Activated CD4-positive, alpha-beta T cell treated with anti-CD3 and anti-CD28 coated beads, Interleukin-2, amount 50 U/mL, for 4 hours (primary cell): ENCODE measurements around the gene GRM5.
"Not testable (repeated sequence)": the region's sequence is repeated elsewhere in the genome, so short reads cannot be mapped to it uniquely, and the experiment has no call there.

Experiments
- DNase-seq, 2 experiments: peaks; one replicate each; pipeline ENCODE4 v3.0.0-alpha.2; 2020

GRM5 gene

DNA sequence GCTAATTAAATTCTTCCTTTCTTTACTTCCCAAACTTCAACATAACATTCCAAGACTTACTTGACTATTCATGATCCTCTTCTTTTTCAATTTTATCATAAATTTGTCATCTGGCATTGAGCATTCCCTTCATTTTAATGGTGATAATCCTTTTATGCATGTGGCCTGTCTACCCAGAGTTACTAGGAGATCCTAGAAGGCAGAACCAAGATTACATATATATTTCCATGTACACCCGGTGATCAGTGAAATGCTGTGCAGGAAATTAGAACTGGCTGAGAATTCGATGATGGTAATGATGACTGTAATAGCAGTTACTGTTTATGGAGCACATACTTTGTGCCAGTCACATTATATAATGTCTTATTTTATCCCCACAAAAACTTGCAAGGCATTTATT lies 104.2 kb downstream of the GRM5 start:
- DNase-seq: not testable (repeated sequence)

DNA sequence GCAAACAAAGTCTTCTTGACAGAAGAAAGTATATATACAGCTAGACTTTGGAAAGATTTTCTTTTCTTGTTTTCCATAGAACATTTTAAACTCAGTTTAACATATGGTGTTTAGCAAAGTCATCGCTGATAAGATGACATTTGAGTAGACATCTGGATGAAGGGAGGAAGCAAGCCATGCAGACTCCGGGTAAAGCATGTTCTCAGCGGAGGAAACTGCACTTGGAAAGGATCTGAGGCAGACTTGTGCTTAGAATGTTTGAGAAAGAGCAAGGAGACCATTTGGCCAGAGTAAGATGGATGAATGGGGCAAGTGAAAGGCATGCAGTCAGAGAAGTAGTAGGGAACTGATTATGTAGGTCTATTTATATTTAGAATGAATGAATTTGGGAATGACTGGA lies 105.9 kb downstream of the GRM5 start:
- DNase-seq: not testable (repeated sequence)

DNA sequence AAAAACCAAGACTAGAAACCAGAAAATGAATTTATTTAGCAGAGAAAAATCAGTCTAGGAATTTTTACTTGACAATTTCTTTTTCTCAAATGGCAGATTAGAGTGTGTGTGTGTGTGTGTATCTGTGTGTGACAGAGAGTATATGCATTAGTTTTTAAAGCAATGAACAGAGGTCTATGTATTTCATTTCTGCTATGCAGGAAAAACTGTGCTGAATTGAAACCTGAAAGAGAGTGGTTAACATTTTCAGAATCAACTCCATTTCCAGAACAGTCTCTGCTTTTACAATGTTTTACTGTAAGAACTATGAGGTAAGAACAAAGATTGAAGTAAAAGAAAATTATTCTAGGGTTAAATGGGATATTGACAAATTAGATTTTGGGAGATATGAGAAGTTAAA lies 114.8 kb downstream of the GRM5 start:
- DNase-seq: no peak

DNA sequence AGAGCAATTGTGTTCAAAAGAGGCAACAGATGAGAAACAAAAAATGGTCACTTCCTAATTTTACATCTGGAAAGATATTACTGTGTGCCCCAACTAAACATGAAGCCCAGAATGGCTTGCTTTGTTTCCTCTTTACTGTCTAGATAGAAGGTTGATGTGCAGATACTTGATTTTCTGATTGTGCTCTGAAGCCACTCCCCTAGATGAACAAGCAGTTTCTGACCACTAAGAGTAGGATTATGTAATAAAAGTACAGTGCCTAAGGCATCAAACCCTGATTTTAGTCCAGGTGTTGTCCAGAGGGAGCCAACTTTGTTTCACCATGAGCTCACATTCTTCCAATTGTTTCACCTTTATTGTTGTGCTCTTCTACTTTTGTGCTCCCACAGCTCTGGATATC lies 116.9 kb downstream of the GRM5 start:
- not testable (repeated sequence) for DNase-seq

DNA sequence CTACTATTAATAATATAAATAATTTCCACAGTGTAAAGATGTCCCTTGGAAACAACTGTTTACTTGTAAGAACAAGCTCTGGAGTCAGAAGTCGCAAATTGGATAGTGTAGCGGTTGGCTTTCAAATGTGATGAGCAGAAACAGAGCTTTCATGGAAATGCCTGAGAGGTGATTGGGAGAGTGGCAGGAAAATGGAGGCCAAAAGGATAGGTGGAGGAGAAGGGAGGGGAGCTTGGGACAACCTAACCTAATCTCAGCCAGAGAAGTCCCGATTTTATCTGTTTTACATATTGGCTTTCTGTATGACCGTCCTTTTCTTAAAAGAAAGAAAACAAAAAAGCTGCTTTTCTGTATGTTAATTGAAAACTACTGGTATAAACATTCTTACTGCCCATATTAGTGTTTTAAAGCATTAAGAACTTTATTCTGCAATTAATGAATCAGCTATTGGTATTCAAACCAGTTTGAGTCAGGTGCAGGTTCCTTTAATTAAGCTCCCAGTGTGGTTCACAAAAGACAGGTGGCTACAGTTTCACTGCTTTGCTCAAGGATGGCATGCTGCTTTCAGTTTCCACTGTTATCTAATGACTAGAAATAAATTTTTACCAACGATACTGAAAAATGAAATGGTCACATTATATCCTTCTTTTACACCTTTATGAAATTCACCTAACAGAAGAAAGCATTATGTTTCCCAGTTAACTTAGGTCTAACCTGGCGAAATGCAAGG lies 117.8 kb downstream of the GRM5 start:
- DNase-seq: not testable (repeated sequence)

- DNase-seq: not testable (repeated sequence)
Observed at GRCh38 chr11:88929665-88930064, 136.1 kb downstream of the GRM5 start.

DNA sequence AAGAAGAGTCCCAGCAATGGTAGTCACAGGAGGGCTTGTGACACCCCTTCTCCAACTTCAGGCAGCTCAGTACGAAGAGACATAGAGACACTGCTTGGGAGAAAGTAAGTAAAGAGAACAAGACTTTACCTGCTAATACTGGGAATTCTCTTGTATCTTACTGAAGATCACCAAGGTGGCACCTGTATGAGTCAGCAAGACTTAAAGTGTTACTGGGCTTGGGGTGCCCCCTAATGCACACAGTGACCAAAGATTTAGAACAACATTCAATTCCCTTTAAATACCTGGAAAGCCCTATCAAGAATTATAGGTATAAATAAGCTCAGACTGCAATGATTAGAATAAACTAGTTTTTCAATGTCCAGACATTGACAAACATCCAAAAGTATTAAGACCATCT lies 148.7 kb downstream of the GRM5 start:
- not testable (repeated sequence) for DNase-seq

- DNase-seq: no peak
Observed at GRCh38 chr11:88909500-88909899, 156.3 kb downstream of the GRM5 start.

- DNase-seq: not testable (repeated sequence)
Observed at GRCh38 chr11:88901436-88901835, 164.3 kb downstream of the GRM5 start.

DNA sequence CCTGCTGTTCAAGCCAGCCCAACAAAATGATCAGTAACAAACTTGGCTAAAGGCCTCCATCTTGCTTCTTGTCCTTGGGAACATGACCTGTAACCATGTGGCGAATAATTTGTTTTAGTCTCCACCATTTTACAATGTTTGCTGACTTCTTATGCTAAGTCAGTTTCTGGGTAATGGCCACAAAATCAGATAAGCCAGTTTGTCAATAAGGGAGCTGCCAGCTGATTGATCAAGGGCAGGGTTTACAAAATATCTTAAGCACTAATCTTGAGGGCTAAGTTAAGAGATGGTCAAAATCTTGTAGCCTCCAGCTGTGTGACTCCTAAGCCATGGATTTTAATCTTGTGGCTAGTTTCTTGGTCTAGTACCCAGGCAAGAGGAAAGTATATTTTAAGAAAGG lies 176.9 kb downstream of the GRM5 start:
- DNase-seq: not testable (repeated sequence)

DNA sequence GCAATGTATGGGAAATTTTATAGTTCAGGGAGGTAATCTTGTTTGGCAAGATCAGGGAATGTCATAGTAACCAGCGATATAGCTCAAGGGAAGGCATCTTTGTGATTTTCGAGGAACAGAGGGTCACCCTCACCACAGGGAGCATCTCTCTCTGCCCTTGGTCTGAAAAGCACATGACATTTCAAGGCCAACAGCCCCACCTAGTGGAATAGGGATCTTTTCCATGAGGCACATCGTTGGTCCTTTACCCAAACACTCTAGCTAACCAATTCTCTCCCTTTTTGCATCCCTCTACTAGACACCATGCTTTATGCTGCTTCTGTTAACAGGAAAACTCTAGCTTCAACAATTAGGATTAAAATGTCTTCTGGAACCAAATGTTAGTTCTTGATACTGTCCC lies 179.0 kb downstream of the GRM5 start:
- peak; percentile 5 to 6 for DNase-seq

GRCh38 chr11:88882800-88883199 lies 183.0 kb downstream of the GRM5 start:
- not testable (repeated sequence) for DNase-seq

GRCh38 chr11:88861618-88862017 lies 204.2 kb downstream of the GRM5 start:
- no peak for DNase-seq

- not testable (repeated sequence) for DNase-seq
Observed at GRCh38 chr11:88860431-88860830, 205.4 kb downstream of the GRM5 start.

GRCh38 chr11:88853963-88854362 lies 211.8 kb downstream of the GRM5 start:
- not testable (repeated sequence) for DNase-seq

- DNase-seq: not testable (repeated sequence)
Observed at GRCh38 chr11:88851547-88851946, 214.2 kb downstream of the GRM5 start.

- not testable (repeated sequence) for DNase-seq
Observed at GRCh38 chr11:88849773-88850172, 216.0 kb downstream of the GRM5 start.

DNA sequence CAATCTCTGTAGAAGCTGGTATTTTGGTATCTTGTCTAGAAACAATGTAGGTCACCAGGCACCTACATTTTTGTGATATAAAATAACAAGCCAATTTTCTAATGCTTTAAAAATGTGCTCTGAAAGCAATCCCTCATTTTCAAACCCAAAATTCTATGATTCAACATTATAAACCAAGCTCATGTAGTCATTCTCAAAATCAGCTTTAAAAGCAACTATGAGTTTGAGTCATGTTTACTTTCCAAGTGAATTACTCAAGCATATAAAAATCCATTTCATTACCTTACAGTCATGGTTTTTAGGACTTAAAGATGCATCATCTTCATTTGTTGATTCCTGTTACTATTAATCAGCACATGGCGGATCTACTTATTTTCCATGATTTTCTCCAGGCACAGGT lies 216.4 kb downstream of the GRM5 start:
- DNase-seq: no peak

- DNase-seq: not testable (repeated sequence)
Observed at GRCh38 chr11:88846266-88846665, 219.5 kb downstream of the GRM5 start.

DNA sequence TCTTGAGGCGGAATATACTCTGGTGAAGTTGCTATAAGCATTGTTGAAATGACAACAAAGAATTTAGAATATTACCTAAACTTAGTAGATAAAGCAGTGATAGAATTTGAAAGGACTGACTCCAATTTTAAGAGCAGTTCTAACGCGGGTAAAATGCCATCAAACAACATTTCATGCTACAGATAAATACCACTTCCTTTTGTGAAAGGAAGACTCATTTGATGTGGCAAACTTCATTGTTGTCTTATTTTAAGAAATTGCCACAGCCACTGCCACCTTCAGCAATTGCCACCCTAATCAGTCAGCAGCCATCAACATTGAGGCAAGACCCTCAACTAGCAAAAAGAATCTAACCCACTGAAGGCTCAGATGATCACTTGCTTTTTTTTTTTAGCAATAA lies 220.8 kb downstream of the GRM5 start:
- DNase-seq: not testable (repeated sequence)

DNA sequence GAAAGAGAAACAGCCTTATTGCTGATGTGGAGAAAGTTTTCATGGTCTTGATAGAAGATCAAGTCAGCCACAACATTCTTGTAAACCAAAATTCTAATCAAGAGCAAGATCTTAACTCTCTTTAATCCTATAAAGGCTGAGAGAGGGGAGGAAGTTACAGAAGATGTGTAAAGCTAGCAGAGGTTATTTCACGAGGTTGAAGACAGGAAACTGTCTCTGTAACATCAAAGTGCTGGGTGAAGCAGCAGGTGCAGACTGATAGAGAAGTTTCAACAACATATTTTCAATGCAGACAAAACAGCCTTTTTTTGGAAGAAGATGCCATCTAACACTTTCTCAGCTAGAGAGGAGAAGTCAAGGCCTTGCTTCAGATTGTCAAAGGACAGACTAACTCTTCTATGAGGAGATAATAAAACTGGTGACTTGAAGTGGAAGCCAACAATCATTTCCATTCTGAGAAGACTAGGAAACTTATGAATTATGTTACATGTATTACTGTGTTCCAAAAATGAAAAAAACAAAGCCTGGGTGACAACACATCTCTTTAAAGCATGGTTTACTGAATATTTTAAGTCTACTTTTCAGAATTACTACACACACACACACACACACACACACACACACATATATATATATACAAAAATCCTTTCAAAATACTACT lies 221.9 kb downstream of the GRM5 start:
- not testable (repeated sequence) for DNase-seq

DNA sequence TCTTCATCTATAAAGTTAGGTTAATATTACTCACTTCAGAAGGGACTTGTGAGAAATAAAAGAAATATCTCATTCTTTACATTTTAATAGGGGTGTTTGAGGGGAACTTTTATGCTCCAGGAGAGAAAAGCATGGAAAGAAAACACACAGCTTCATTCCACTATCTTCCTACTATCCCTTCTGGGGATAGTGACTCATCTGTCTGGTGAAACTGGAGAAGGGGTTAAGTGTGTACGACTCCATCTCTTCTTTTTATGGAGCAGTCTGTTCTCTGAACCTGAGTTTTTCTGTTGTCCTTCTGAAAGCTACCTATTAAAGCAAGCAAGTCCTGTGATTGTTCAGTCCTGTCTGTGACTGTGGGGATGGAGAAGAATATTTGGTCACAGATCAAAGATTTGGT lies 227.6 kb downstream of the GRM5 start:
- not testable (repeated sequence) for DNase-seq

- not testable (repeated sequence) for DNase-seq
Observed at GRCh38 chr11:88835709-88836108, 230.1 kb downstream of the GRM5 start.

DNA sequence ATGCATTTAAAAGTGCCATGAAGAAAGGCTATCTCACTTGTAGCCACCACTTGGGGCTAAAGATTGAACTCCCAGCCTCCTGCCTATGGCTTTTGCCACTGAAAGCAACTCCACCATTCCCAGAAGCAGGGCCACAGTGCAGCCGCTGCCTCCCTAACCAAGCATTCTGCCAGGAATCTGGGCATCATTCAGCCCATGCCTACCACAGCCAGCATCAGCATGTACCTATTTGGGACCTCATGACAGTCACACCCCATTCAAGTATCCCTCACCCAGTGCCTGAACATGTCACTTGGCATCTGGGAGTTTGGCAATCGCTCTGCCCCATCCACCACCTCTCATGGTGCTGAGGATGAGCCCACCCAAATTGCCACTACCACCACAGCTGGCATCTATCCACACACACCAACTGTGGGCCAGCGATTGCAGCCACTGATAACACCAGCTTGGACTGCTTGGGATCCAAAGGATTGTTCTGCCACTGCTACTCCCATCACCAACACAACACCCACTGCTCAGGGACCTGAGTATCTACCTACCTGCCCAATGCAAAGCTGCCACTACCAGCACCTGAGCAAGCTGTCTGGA lies 234.4 kb downstream of the GRM5 start:
- DNase-seq: no peak
